B cell (primary cell): ENCODE results near the gene ARAP2.

ENCODE experiments used
- CTCF ChIP-seq: fragments of 200-600 bp; IDR thresholded peaks from one replicate; pipeline ENCODE4 v1.8.0; 2022; ENCODE audit warnings: antibody characterized with exemption, mild to moderate bottlenecking
- EZH2 ChIP-seq: IDR thresholded peaks from 2 replicates; pipeline ENCODE4 v1.6.1; 2012; ENCODE audit warnings: borderline replicate concordance, low read depth, mild to moderate bottlenecking, moderate library complexity, low read length; ENCODE audit not compliant: insufficient read depth, poor library complexity, severe bottlenecking

GRCh38 chr4:36029951-36030350 is 214.4 kb downstream of the ARAP2 start:
- TF ChIP-seq CTCF (no peak), EZH2 (no peak)
